ENCODE data around the gene KIFC1.
A peak's percentile ranks its signal among the peaks of the same experiment; 100 is the strongest.

The KIFC1 gene

GRCh38 chr6:33443025-33443424 is 51.4 kb downstream of the KIFC1 start:
- DNase-seq (ENCODE audit: low read depth, low spot score): no peak

GRCh38 chr6:33443619-33444504 is 52.2 kb downstream of the KIFC1 start:
- DNase-seq (ENCODE audit: low read depth, low spot score): no peak

- DNase-seq (ENCODE audit: low read depth, low spot score): no peak
Observed at GRCh38 chr6:33445119-33445603, 53.5 kb downstream of the KIFC1 start.

- DNase-seq (ENCODE audit: low read depth, low spot score): no peak
Observed at GRCh38 chr6:33446356-33446755, 54.7 kb downstream of the KIFC1 start.

- no peak for DNase-seq (ENCODE audit: low read depth, low spot score)
Observed at GRCh38 chr6:33450434-33450833, 58.8 kb downstream of the KIFC1 start.

GRCh38 chr6:33451606-33452005 is 60.0 kb downstream of the KIFC1 start:
- DNase-seq (ENCODE audit: low read depth, low spot score): no peak

- no peak for DNase-seq (ENCODE audit: low read depth, low spot score)
Observed at GRCh38 chr6:33452496-33452895, 60.9 kb downstream of the KIFC1 start.

GRCh38 chr6:33453393-33454008 is 61.9 kb downstream of the KIFC1 start:
- no peak for DNase-seq (ENCODE audit: low read depth, low spot score)

- peak; percentile 98 for DNase-seq (ENCODE audit: low read depth, low spot score)
Observed at GRCh38 chr6:33454009-33454946, 62.7 kb downstream of the KIFC1 start, which contains the start of gene ZBTB9. TSS of gene ZBTB9 (plus strand) at chr6:33454576. CDS start at chr6:33455101, 525 bp downstream.

- peak; percentile 6 for DNase-seq (ENCODE audit: low read depth, low spot score)
Observed at GRCh38 chr6:33455051-33455450, 63.4 kb downstream of the KIFC1 start.

- DNase-seq (ENCODE audit: low read depth, low spot score): no peak
Observed at GRCh38 chr6:33456156-33456555, 64.5 kb downstream of the KIFC1 start.

- DNase-seq (ENCODE audit: low read depth, low spot score): no peak
Observed at GRCh38 chr6:33458676-33459075, 67.1 kb downstream of the KIFC1 start.

GRCh38 chr6:33459226-33459625 is 67.6 kb downstream of the KIFC1 start:
- no peak for DNase-seq (ENCODE audit: low read depth, low spot score)

Measured in ELF-1 (cell line).